Mucosa of rectum (tissue), 2 donors: ENCODE data around the gene MARS1.
A peak's percentile ranks its signal among the peaks of the same experiment; 100 is the strongest.
"Not testable (repeated sequence)": the region's sequence is repeated elsewhere in the genome, so short reads cannot be mapped to it uniquely, and the experiment has no call there.

ENCODE experiments used
- H3K27ac ChIP-seq, 2 donors: one replicate each; pipeline ENCODE4 v1.7.0; 2013; ENCODE audit warnings: inconsistent platforms in 2 of 2, low read depth in 2 of 2, low read length in 2 of 2
- H3K27me3 ChIP-seq, 2 donors: one replicate each; pipeline ENCODE4 v1.7.0; 2013; ENCODE audit warnings: low read length in 2 of 2; ENCODE audit not compliant: control insufficient read depth in 2 of 2, insufficient read depth in 2 of 2
- H3K36me3 ChIP-seq, 2 donors: one replicate each; pipeline ENCODE4 v1.7.0; 2013; ENCODE audit warnings: low read length in 2 of 2; ENCODE audit not compliant: control insufficient read depth in 2 of 2, insufficient read depth in 2 of 2
- H3K4me1 ChIP-seq, 2 donors: one replicate each; pipeline ENCODE4 v1.7.0; 2013; ENCODE audit warnings: low read length in 2 of 2, mild to moderate bottlenecking in 1 of 2; ENCODE audit not compliant: control insufficient read depth in 2 of 2, insufficient read depth in 2 of 2
- H3K4me3 ChIP-seq, 2 donors: one replicate each; pipeline ENCODE4 v1.7.0; 2013; ENCODE audit warnings: low read length in 2 of 2
- H3K9ac ChIP-seq, 2 donors: one replicate each; pipeline ENCODE4 v1.7.0; 2013; ENCODE audit warnings: low read length in 2 of 2, low read depth in 1 of 2, mild to moderate bottlenecking in 1 of 2
- H3K9me3 ChIP-seq, 2 donors: one replicate each; pipeline ENCODE4 v1.7.0; 2013; ENCODE audit warnings: low read length in 2 of 2; ENCODE audit not compliant: control insufficient read depth in 2 of 2
- donor health status: healthy.
- donor health status: Normal muscosa, but diverticular disease.

The MARS1 gene

GRCh38 chr12:57515934-57516541, 28.2 kb downstream of the MARS1 start:
- Histone ChIP-seq H3K9ac (no peak overlapping the region), H3K27me3 (no peaks in the 10 kb centered on the region), H3K4me1 (peaks cover 21% of the 10 kb centered on the region in 2 donors), H3K27ac (no peak overlapping the region), H3K36me3 (peaks cover 54 to 65% of the 10 kb centered on the region in 2 donors), H3K9me3 (no peaks in the 10 kb centered on the region), H3K4me3 (no peak overlapping the region)

DNA sequence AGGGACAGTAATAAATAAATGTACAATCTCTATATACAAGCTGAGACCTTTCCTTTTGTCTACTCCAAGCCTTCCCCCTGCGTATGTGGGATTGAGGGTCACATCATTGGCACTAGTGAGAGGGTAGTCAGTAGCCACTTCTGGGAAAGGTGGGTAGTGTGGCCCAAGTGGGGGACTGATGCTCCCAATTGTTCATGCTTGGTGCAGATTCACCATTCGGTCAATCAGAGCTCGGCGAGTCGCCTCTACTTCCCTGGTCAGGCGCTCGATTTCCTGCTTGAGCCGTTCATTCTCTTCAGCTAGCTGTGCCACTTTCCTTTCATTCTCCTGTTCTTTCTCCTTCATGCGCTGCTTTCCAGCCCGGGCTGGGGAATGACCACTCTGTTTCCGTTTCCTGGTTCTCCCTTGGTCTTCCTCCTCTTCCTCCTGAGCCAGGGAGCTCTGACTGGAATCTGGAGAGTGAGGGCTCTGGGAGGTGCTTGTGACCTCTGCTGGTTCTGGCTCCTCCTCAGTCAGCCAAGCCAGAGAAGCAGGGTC, 28.8 kb downstream of the MARS1 start:
- no peak overlapping the region for H3K4me3 ChIP-seq
- H3K27ac ChIP-seq, result no peak overlapping the region
- peaks cover 27% of the 10 kb centered on the region in 2 donors for H3K4me1 ChIP-seq
- H3K9me3 ChIP-seq, result no peaks in the 10 kb centered on the region
- no peaks in the 10 kb centered on the region for H3K27me3 ChIP-seq
- H3K36me3 ChIP-seq, result peaks cover 50 to 59% of the 10 kb centered on the region in 2 donors
- no peak overlapping the region for H3K9ac ChIP-seq

GRCh38 chr12:57517187-57517586, 29.3 kb downstream of the MARS1 start:
- Histone ChIP-seq H3K9me3 (no peaks in the 10 kb centered on the region), H3K4me1 (peaks cover 32% of the 10 kb centered on the region in 2 donors), H3K27ac (no peak overlapping the region), H3K36me3 (peaks cover 45 to 54% of the 10 kb centered on the region in 2 donors), H3K27me3 (no peaks in the 10 kb centered on the region), H3K4me3 (no peak overlapping the region), H3K9ac (no peak overlapping the region)

GRCh38 chr12:57517718-57518117, 29.9 kb downstream of the MARS1 start:
- Histone ChIP-seq H3K4me3 (peak overlapping the region in 1 of 2 donors; percentile 99), H3K4me1 (peaks cover 32 to 33% of the 10 kb centered on the region in 2 donors), H3K9ac (peak overlapping the region in 1 of 2 donors; percentile 35), H3K36me3 (peaks cover 41 to 50% of the 10 kb centered on the region in 2 donors)
- H3K9me3 ChIP-seq, H3K27me3 ChIP-seq, H3K27ac ChIP-seq: not testable (repeated sequence)

DNA sequence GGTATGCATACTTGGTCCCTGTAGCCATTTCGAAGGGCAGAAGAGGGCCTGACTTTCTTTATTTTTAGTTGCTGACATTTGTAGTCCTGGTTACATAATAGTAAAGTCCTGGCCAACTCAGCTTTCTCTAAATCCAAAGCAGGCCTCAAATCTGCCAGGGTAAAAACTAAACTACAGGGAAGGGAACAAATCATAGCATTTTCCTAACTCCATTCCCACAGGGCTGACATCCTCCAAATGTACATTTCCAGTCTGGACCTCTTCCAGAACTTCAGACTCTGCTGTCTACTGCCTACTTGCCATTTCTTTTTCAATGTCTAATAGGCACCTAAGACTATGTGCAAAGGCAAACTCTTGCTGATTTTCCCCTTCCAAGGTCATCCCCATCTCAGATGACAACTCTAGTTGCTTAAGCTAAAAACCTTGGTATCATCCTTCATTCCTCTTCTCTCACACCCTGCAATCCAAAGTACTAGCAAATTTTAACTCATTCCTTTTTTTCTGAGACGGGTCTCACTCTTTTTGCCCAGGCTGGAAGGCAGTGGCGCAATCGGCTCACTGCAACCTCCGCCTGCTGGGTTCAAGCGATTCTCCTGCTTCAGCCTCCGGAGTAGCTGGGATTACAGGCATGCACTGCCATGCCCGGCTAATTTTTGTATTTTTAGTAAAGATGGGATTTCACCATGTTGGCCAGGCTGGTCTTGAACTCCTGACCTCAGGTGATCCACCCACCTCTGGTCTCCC, 30.5 kb downstream of the MARS1 start:
- Histone ChIP-seq H3K36me3 (peaks cover 34 to 43% of the 10 kb centered on the region in 2 donors), H3K9me3 (no peaks in the 10 kb centered on the region), H3K27me3 (no peaks in the 10 kb centered on the region), H3K4me1 (peaks cover 34% of the 10 kb centered on the region in 2 donors), H3K4me3 (peak overlapping the region in 1 of 2 donors; percentile 99), H3K27ac (peak overlapping the region in 1 of 2 donors; percentile 27), H3K9ac (peak overlapping the region in 1 of 2 donors; percentile 35)

GRCh38 chr12:57518920-57519795, 31.3 kb downstream of the MARS1 start:
- H3K4me3 ChIP-seq, result peak overlapping the region; percentile 95 to 99
- H3K36me3 ChIP-seq, result peaks cover 34 to 40% of the 10 kb centered on the region in 2 donors
- H3K27me3 ChIP-seq, result no peaks in the 10 kb centered on the region
- H3K4me1 ChIP-seq, result peaks cover 42% of the 10 kb centered on the region in 2 donors
- H3K27ac ChIP-seq, result peak overlapping the region; percentile 94 to 96
- no peaks in the 10 kb centered on the region for H3K9me3 ChIP-seq
- H3K9ac ChIP-seq, result peak overlapping the region; percentile 98

DNA sequence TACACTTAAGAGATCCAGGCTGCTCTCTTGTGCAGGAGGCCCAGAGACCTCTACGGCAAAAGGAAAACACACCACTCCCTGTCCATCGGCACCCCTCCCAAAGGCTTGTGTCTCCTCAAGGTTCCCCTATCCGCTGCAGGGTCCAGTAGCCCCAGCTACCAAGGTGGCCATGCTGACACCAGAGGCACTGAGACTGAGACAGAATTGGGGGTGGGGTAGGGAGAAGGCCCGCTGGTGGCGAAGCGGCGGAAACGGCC, 31.9 kb downstream of the MARS1 start:
- Histone ChIP-seq H3K36me3 (peaks cover 34 to 40% of the 10 kb centered on the region in 2 donors), H3K27me3 (no peaks in the 10 kb centered on the region), H3K4me3 (peak overlapping the region; percentile 95 to 99), H3K9me3 (no peaks in the 10 kb centered on the region), H3K27ac (peak overlapping the region; percentile 94 to 96), H3K4me1 (peaks cover 47 to 48% of the 10 kb centered on the region in 2 donors), H3K9ac (peak overlapping the region; percentile 98)

DNA sequence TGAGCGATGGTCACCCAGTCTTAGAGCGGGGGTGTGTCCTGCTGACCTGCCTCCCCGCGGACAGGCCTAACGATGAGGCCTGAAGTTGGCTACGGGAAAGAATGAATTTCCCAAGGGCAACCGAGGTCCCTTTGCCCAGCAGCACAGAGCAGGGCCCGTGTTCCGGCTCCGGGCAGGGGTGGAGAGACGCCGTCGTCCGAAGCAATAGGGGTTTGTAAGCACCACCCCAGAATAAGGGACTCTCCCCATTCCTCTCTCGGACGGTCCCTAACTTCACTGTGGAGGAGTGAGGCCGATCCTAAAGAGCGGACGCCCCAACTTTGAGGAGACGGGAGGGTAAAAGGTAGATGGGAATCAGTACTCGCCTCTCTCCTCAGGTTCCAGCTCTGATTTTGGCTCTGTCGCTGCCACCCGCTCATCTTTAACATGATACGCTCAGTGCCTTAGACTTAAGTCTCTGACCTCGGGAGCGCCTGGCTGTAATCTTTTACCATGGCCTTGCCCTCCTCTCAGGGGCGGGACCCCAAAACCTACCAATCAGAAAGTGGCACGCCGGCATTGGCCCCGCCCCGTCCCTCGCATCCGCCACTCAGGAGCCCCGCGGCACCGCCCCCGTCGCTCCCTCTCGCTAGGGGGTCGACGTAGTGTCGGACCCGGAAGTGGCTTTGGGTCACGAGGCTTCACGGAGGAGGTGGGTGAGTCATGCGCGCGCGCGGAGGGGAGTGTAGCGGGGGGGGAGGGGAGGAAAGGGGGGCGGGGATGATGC, 32.4 kb downstream of the MARS1 start, which contains the start of gene DDIT3:
TSS of gene DDIT3 (minus strand) at position 462 of the 766 bp plus-strand sequence. CDS start 3,108 bp downstream, outside the sequence.
- peak within 1 kb of the TSS; percentile 95 to 99 for H3K4me3 ChIP-seq
- H3K27ac ChIP-seq, result peak within 1 kb of the TSS; percentile 94 to 96
- no peaks in the 10 kb centered on the region for H3K27me3 ChIP-seq
- H3K4me1 ChIP-seq, result peaks cover 50 to 52% of the 10 kb centered on the region in 2 donors
- no peaks in the 10 kb centered on the region for H3K9me3 ChIP-seq
- H3K36me3 ChIP-seq, result peaks cover 33 to 39% of the 10 kb centered on the region in 2 donors
- peak within 1 kb of the TSS; percentile 98 for H3K9ac ChIP-seq

DNA sequence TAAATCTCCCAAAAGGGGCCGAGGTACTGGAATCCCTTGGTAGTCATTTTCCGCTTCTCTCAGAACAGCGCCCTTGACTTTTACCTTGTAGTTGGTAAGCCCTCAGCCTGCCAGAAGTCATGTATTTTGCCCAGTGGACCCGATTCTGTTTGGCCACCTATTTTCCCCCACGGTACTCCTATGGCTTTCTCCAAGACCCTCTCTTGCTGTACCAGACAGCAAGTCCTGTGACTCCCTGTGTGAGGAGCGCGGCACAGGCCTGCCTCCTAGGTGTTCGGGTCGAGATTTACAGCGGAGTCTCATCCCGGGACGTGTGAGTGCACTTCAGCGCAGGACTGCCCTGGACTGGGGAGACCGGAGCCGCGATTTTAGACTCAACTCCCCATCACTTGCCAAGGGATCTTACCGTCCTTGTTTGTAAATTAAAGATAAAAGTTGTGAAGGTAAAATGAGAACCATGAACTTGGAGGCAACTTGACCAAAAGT, 33.7 kb downstream of the MARS1 start:
- Histone ChIP-seq H3K9ac (peak overlapping the region; percentile 76 to 79), H3K9me3 (no peaks in the 10 kb centered on the region), H3K27me3 (no peaks in the 10 kb centered on the region), H3K4me3 (peak overlapping the region in 1 of 2 donors; percentile 80), H3K4me1 (peaks cover 52 to 53% of the 10 kb centered on the region in 2 donors), H3K27ac (peak overlapping the region; percentile 94 to 96), H3K36me3 (peaks cover 19 to 31% of the 10 kb centered on the region in 2 donors)
